ENCODE measurements around the gene OBSCN. TPM values are rescaled to one million over a fixed set of nuclear protein-coding genes. Genes with fewer than 3 reads are reported as not detected.

The OBSCN gene
- total RNA-seq, 1 experiment from 2014 or later: 10.5 TPM

- intact Hi-C loops (cut with micrococcal nuclease; ENCODE audit: unreplicated experiment) (no loop called here), in situ Hi-C loops (cut with HindIII; ENCODE audit: low pct_unique_long_range_greater_than_20kb, low sequenced_read_pairs) (no loop called here)
- Histone ChIP-seq H3K4me3 (ENCODE audit: low read depth in 2 of 2, low read length in 2 of 2) (no peak overlapping the region), H3K36me3 (ENCODE audit: control insufficient read depth, insufficient read depth, low read length) (no peaks in the 10 kb centered on the region), H3K27me3 (ENCODE audit: control insufficient read depth, insufficient read depth, low read length) (no peaks in the 10 kb centered on the region), H3K9me3 (ENCODE audit: control insufficient read depth, insufficient read depth, low read depth, low read length) (peaks cover 11% of the 10 kb centered on the region; the same call in 1 of the 2 replicates), H3K4me1 (ENCODE audit: control insufficient read depth, insufficient read depth, low read length) (no peaks in the 10 kb centered on the region), H3K27ac (ENCODE audit: low read length) (no peak overlapping the region)
- ATAC-seq: no peak
- DNase-seq (ENCODE audit: low read depth, low spot score): no peak
- TF ChIP-seq CTCF (IDR thresholded peaks at IDR 0.05): no peak
- no TSS peak for BruUV-seq (replicated peaks)
- ChIA-PET CTCF (no interaction called here), POLR2A (no interaction called here)
Observed at GRCh38 chr1:228194921-228195812, 12.7 kb upstream of the OBSCN start.

DNA sequence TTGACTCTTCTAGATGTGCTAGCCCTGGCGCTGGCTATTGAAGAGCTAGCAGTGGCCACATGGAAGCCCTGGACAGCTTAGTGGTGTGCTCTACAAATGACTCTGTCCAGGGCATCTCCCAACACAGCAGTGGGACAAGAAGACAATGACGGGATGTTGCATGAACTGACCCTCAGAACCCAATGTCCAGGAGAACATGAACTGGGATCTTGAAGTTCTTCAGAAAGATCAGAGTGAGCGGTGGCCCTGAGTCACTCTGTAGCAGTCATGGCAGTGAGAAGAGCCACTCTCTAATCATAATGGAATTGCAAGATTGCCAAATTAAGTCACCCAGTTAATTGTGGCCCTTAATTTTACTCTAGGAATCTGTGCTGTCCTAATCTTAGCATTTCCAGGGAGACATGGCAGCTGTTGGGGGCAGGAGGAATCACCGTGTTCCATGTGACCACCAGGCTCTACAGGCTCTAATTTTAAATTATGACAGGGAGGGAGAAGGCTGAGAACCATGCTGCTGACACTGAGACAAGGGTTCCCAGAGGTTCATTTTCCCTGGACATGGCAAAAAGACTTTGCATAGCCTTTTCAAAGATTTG lies 10.2 kb upstream of the OBSCN start:
- TF ChIP-seq TCF7L2 (IDR thresholded peaks at IDR 0.05; ENCODE audit: low read depth, low read length) (no peak), CTCF (IDR thresholded peaks at IDR 0.05) (no peak), REST (IDR thresholded peaks at IDR 0.05; ENCODE audit: insufficient read depth in 1 of 2, low read depth in 2 of 2, low read length in 1 of 2) (no peak), SIN3A (IDR thresholded peaks at IDR 0.05; ENCODE audit: borderline replicate concordance, insufficient read depth, low read depth, low read length) (no peak), POLR2AphosphoS5 (IDR thresholded peaks at IDR 0.05; ENCODE audit: low read depth, low read length) (no peak)
- Histone ChIP-seq H3K9me3 (ENCODE audit: control insufficient read depth, insufficient read depth, low read depth, low read length) (peaks cover 11% of the 10 kb centered on the region; the same call in 1 of the 2 replicates), H3K4me3 (ENCODE audit: low read depth in 2 of 2, low read length in 2 of 2) (no peak overlapping the region), H3K36me3 (ENCODE audit: control insufficient read depth, insufficient read depth, low read length) (no peaks in the 10 kb centered on the region), H3K4me1 (ENCODE audit: control insufficient read depth, insufficient read depth, low read length) (no peaks in the 10 kb centered on the region), H3K27me3 (ENCODE audit: control insufficient read depth, insufficient read depth, low read length) (no peaks in the 10 kb centered on the region), H3K27ac (ENCODE audit: low read length) (no peak overlapping the region)
- intact Hi-C loops (cut with micrococcal nuclease; ENCODE audit: unreplicated experiment): no loop called here
- BruUV-seq (replicated peaks): no TSS peak
- ATAC-seq (no peak), DNase-seq (ENCODE audit: low read depth, low spot score) (no peak)
- POLR2A ChIA-PET: no interaction called here
- CTCF ChIA-PET: no interaction called here
- in situ Hi-C loops (cut with HindIII; ENCODE audit: low pct_unique_long_range_greater_than_20kb, low sequenced_read_pairs): no loop called here
